HUES64 (cell line): ENCODE data around the gene SIX5.
"Not testable (repeated sequence)": the region's sequence is repeated elsewhere in the genome, so short reads cannot be mapped to it uniquely, and the experiment has no call there.

ENCODE experiments used
- H3K27ac ChIP-seq: 2 replicates; pipeline ENCODE4 v1.7.0; 2013; ENCODE audit warnings: low read depth, low read length, inconsistent platforms
- H3K27me3 ChIP-seq: 2 replicates; pipeline ENCODE4 v1.6.1; 2013; ENCODE audit warnings: mild to moderate bottlenecking, low read length; ENCODE audit not compliant: insufficient read depth
- H3K36me3 ChIP-seq: 2 replicates; pipeline ENCODE4 v1.6.1; 2013; ENCODE audit warnings: mild to moderate bottlenecking, low read length; ENCODE audit not compliant: insufficient read depth
- H3K4me1 ChIP-seq: 2 replicates; pipeline ENCODE4 v1.6.1; 2013; ENCODE audit warnings: mild to moderate bottlenecking, low read length, moderate library complexity; ENCODE audit not compliant: insufficient read depth
- H3K4me3 ChIP-seq: 2 replicates; pipeline ENCODE4 v1.5.1; 2013; ENCODE audit warnings: mild to moderate bottlenecking, low read length, moderate library complexity
- H3K9ac ChIP-seq: 2 replicates; pipeline ENCODE4 v1.6.1; 2013; ENCODE audit warnings: mild to moderate bottlenecking, low read depth, low read length
- H3K9me3 ChIP-seq: 2 replicates; pipeline ENCODE4 v1.6.1; 2013; ENCODE audit warnings: low read depth, low read length; ENCODE audit not compliant: insufficient read depth
- WGBS: fragments of 150-250, 120-280 bp; methylation state at CpG from one replicate; pipeline ENCODE4 v1.1.7; 2013; ENCODE audit warnings: missing lambda C conversion rate; 5-methylcytosine and 5-hydroxymethylcytosine counted together

Gene SIX5

DNA sequence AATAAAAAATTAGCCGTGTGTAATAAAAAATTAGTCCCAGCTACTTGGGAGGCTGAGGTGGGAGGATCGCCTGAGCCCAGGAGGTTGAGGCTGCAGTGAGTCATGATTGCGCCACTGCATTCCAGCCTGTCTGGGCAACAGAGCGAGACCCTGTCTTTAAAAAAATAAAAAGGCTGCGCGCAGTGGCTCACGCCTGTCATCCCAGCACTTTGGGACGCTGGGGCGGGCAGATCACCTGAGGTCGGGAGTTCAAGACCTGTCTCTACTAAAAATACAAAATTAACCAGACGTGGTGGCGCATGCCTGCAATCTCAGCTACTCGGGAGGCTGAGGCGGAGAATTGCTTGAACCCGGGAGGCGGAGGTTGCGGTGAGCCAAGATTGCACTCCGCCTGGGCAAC lies 40.4 kb downstream of the SIX5 start:
- not testable (repeated sequence) for H3K9ac ChIP-seq, H3K4me3 ChIP-seq, H3K4me1 ChIP-seq, H3K36me3 ChIP-seq, H3K9me3 ChIP-seq, H3K27ac ChIP-seq, H3K27me3 ChIP-seq
- 94% methylated on average over 18 of the region's 18 CpGs for WGBS

DNA sequence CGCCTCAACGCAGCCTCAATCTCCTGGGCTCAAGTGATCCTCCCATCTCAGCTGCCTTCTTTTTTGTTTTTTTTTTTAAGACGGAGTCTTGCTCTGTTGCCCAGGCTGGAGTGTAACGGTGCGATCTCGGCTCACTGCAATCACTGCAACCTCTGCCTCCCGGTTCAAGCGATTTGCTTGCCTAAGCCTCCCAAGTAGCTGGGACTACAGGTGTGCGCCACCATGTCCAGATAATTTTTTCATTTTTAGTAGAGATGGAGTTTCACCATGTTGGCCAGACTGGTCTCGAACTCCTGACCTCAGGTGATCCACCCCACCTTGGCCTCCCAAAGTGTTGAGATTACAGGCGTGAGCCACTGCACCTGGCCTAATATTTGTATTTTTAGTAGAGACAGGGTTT lies 49.0 kb downstream of the SIX5 start:
- H3K4me1 ChIP-seq = peaks cover 16% of the 10 kb centered on the region
- not testable (repeated sequence) for H3K27ac ChIP-seq, H3K27me3 ChIP-seq, H3K9me3 ChIP-seq, H3K9ac ChIP-seq, H3K4me3 ChIP-seq
- 94% methylated on average over 11 of the region's 11 CpGs for whole genome bisulfite sequencing
- H3K36me3 ChIP-seq = peaks cover 34% of the 10 kb centered on the region

DNA sequence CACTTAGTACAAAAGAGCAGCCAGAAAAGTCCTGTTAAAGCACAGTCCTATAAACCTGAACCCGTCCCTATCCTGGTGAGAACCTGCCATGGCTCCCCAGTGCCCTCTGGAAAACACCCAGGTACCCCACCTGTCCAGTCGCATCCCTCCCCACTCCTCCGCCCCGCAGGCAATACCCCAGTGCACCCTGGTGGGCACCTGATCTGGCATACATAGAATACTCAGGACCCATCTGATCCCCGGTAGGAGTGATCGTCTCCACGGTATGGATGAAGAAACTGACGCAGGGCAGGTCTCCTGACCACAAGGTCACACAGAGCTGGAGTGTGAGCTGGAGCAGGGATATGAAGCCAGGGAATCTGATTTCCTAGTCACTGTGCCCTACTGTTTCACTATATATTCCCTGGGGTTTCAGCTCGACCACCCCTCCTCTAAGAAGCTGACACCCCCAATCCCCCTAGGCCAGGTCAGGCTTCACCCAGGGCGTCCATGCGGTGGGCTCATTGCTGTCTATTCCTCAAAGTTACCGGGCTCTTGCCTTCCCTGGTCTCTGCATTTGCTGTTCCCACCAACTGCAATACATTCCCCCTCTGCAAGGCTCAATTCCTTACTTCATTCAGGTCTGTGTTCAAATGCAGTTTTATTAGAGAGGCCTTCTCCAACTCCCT lies 50.9 kb downstream of the SIX5 start:
- Histone ChIP-seq H3K4me3 (peak overlapping the region; percentile 93), H3K27me3 (no peaks in the 10 kb centered on the region), H3K9me3 (no peaks in the 10 kb centered on the region), H3K27ac (peak overlapping the region; percentile 96), H3K36me3 (peaks cover 28% of the 10 kb centered on the region), H3K4me1 (peaks cover 19% of the 10 kb centered on the region), H3K9ac (peak overlapping the region; percentile 79)
- 49% methylated on average over 12 of the region's 12 CpGs for WGBS

DNA sequence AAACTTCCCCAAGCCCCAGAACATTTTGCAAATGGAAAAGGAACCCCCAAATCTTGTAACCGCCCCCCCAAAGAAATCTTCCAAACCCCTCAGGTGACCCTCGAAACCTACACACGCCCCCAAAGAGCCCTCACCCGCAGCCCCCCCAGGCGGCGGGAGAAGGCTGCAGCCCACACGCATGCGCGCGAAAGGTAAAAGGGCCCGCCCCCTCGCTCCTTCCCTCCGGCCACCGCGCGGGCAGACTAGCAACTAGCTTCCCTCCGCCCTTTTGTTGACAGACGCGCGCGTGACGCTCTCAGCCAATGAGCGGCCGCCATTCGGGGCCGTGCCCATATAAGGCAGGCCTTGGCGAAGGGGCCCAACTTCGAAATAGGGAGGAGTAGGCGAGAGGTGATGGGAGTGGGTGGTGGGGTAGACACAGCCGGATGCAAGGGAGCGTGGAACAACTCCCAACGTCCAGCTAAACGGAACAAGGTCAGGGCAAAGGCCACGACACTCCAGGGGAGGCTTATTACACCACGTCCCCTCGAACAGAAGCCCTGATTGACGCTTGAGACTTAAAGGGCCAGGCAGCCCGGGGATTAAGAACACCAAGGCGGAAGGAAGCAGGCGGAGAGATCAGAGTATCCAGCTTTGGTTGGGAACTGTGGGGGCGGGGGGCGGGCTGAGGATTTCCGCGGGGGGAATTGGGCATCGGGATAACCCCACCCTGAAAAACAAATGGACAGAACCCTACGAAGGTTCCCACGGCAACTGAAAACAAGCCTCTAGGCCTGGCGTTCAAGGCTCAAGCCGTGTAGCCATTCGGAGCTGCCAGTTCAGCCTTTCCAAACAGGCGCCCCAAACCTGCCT lies 51.7 kb downstream of the SIX5 start:
- peaks cover 29% of the 10 kb centered on the region for H3K36me3 ChIP-seq
- H3K9ac ChIP-seq = peak overlapping the region; percentile 99
- H3K4me3 ChIP-seq = peak overlapping the region; percentile 93
- WGBS = 1% methylated on average over 51 of the region's 51 CpGs
- H3K27me3 ChIP-seq = no peaks in the 10 kb centered on the region
- H3K9me3 ChIP-seq = no peaks in the 10 kb centered on the region
- peaks cover 19% of the 10 kb centered on the region for H3K4me1 ChIP-seq
- peak overlapping the region; percentile 96 for H3K27ac ChIP-seq

DNA sequence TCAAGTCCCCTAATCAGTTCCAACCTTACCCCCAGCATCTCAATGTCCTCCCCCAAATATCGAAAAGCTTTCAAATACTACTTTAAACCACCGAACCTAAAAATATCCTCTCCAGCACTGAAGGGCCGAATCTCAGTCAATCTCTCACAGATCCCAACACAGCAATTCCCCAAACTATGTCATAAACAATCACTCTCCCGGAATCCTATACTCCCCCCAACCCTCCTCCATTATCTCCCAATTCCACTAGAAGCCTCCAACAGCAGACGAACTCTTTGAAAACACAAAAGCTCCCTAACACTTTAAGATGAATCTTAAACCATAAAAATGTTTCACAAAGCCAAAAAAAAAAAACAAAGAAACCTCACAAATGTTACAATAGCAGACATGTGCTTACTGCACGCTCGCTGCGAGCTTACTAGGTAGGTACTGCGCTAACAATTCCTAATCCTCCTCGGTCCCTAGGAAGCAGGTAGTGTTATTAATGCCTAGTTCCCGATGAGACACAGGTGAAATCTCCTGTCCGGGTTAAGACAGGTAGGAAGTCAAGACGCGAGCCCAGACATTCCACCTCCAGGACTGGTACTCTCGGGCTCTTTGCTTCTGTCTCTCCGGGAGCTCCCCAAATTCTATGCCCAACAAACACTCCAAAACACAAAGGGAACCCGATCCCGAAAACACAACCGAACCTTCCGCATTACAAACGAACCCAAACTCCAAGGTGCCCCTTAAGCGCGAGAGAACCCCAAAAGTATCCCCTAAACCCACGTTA lies 52.5 kb downstream of the SIX5 start:
- H3K27ac ChIP-seq = peak overlapping the region; percentile 84
- peaks cover 32% of the 10 kb centered on the region for H3K36me3 ChIP-seq
- H3K4me1 ChIP-seq = peaks cover 19% of the 10 kb centered on the region
- peak overlapping the region; percentile 99 for H3K9ac ChIP-seq
- no peaks in the 10 kb centered on the region for H3K27me3 ChIP-seq
- WGBS = 5% methylated on average over 24 of the region's 24 CpGs
- no peaks in the 10 kb centered on the region for H3K9me3 ChIP-seq
- H3K4me3 ChIP-seq = peak overlapping the region; percentile 93

DNA sequence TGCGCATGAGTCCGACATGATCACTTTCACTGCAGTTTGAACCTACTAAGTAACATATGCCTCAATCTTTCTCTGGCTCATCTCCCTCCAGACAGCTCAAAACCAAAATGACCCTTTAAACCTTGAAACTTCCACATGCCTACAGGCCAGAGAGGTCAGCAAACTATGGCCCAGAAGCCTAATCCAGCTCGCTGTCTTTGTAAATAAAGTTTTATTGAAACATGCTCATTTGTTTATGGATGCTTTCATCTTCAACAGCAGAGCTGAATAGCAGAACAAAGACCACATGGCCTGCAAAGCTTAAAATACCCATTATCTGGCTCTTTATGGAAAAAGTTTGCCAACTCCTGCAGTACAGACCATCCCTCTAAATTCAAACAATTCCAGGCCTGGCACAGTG lies 53.9 kb downstream of the SIX5 start:
- Histone ChIP-seq H3K27ac (no peak overlapping the region), H3K36me3 (peaks cover 30% of the 10 kb centered on the region), H3K9me3 (no peaks in the 10 kb centered on the region), H3K4me1 (peaks cover 19% of the 10 kb centered on the region), H3K27me3 (no peaks in the 10 kb centered on the region), H3K4me3 (no peak overlapping the region), H3K9ac (peak overlapping the region; percentile 45; the same call in 1 of the 2 replicates)
- 94% methylated on average over 3 of the region's 3 CpGs for WGBS
